HG02884 (cell line): ENCODE measurements around the gene JAML.
"Not testable (repeated sequence)": the region's sequence is repeated elsewhere in the genome, so short reads cannot be mapped to it uniquely, and the experiment has no call there.

Experiments
- ATAC-seq: cut with Tn5 transposase; IDR thresholded peaks from one replicate; pipeline ENCODE4 v1.9.1; 2021; ENCODE audit warnings: mild to moderate bottlenecking, moderate library complexity; ENCODE audit not compliant: unreplicated experiment

The JAML gene

GRCh38 chr11:118199135-118199534 lies 25.7 kb downstream of the JAML start:
- ATAC-seq = no peak

GRCh38 chr11:118198370-118198769 lies 26.4 kb downstream of the JAML start:
- ATAC-seq = no peak

GRCh38 chr11:118194835-118195627 lies 29.8 kb downstream of the JAML start:
- no peak for ATAC-seq

GRCh38 chr11:118193910-118194566 lies 30.8 kb downstream of the JAML start:
- ATAC-seq = no peak

- not testable (repeated sequence) for ATAC-seq
Measured at GRCh38 chr11:118192817-118193216, 32.0 kb downstream of the JAML start.

- ATAC-seq = not testable (repeated sequence)
Measured at GRCh38 chr11:118190942-118191506, 33.8 kb downstream of the JAML start.

GRCh38 chr11:118186346-118187107 lies 38.3 kb downstream of the JAML start:
- ATAC-seq = no peak

- no peak for ATAC-seq
Measured at GRCh38 chr11:118184784-118185579, 39.8 kb downstream of the JAML start.

- ATAC-seq = not testable (repeated sequence)
Measured at GRCh38 chr11:118183691-118184090, 41.1 kb downstream of the JAML start.

GRCh38 chr11:118180300-118180703 lies 44.5 kb downstream of the JAML start:
- no peak for ATAC-seq

- no peak for ATAC-seq
Measured at GRCh38 chr11:118176778-118177134, 48.1 kb downstream of the JAML start.

- ATAC-seq = no peak
Measured at GRCh38 chr11:118175993-118176777, 48.6 kb downstream of the JAML start, which contains the start of gene SCN2B. SCN2B (minus strand) TSS chr11:118176639; CDS start chr11:118176431, 208 bp downstream.

- ATAC-seq = no peak
Measured at GRCh38 chr11:118175031-118175992, 49.5 kb downstream of the JAML start.

GRCh38 chr11:118174006-118174567 lies 50.7 kb downstream of the JAML start:
- ATAC-seq = no peak

- no peak for ATAC-seq
Measured at GRCh38 chr11:118172356-118172755, 52.5 kb downstream of the JAML start.

GRCh38 chr11:118171269-118172062 lies 53.3 kb downstream of the JAML start:
- ATAC-seq = no peak

GRCh38 chr11:118170882-118171268 lies 53.9 kb downstream of the JAML start:
- no peak for ATAC-seq
